OCI-LY1 (cell line): Measurements from ENCODE around the gene CD72.

Source experiments
- CTCF ChIP-seq: fragments of 200-600 bp; sonication (generic), shearing (Covaris generic); IDR thresholded peaks from 2 replicates; pipeline ENCODE4 v1.5.1; 2017; ENCODE audit warnings: mild to moderate bottlenecking, antibody characterized with exemption, low read length, moderate library complexity, mixed read lengths
- EZH2 ChIP-seq: fragments of 200-600 bp; sonication (generic), shearing (Covaris generic); IDR thresholded peaks from 2 replicates; pipeline ENCODE4 v1.8.0; 2017; ENCODE audit warnings: borderline replicate concordance, mixed run types, mild to moderate bottlenecking, antibody characterized with exemption, low read length, moderate library complexity, mixed read lengths

GRCh38 chr9:35608221-35608620 is 10.0 kb downstream of the CD72 start:
- no peak for TF ChIP-seq EZH2
- no peak for TF ChIP-seq CTCF
